ENCODE measurements around the gene RBBP4.
"Not testable (repeated sequence)": the region's sequence is repeated elsewhere in the genome, so short reads cannot be mapped to it uniquely, and the experiment has no call there.

RBBP4 gene

DNA sequence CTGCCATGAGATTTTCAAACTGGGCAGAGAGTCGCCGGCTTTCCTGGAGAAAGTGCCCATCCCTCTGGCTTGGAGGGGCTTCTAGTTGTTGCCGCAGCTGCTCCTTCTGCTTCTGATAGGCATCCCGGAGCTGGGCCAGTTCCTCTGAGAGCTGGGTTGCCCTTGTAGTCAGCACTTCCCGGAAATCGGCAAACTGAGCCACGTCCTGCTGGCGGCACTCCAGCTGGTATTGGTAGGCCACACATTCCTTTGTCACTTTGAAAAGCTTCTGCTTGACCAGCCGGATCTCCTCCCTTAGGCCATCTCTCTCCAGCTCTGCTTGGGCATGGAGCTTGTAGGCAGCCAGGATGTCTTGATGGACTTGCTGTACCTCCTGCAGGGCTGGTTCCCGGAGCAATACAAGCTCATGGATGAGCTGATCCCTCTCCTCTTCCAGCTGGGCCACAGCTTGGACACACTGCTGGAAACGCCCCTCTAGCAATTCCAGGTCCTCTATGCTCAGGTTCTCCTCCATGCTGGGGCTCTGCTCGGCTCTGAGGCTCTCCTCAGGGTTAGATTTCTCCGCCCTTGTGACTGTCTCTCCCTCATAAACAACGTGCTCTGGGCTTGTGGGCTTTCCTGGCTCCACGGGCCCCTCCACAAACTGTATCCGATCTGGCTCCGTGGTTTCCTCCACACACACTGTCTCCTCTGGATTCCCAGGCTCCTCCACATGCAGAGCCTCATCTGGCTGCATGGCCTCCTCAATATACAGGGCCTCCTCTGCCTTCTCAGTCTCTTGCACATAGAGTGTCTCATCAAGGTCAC, 44.3 kb downstream of the RBBP4 start:
- no peak for DNase-seq

DNA sequence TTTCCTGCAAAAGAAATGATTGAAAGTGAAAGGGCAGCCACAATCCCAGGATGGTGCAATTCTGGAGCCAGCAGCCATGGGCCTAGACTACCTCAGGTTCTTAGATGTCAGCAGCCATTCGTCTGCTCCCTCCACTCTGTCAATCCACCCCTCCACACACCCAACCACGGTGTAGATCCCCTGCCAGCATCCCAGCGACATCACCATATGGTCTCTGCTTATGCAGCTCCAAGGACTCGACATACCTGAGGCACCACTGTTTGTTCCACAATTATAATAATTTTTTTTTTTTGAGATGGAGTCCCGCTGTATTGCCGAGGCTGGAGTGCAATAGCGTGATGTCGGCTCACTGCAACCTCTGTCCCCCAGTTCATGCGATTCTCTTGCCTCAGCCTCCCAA, 45.0 kb downstream of the RBBP4 start:
- no peak for DNase-seq

DNA sequence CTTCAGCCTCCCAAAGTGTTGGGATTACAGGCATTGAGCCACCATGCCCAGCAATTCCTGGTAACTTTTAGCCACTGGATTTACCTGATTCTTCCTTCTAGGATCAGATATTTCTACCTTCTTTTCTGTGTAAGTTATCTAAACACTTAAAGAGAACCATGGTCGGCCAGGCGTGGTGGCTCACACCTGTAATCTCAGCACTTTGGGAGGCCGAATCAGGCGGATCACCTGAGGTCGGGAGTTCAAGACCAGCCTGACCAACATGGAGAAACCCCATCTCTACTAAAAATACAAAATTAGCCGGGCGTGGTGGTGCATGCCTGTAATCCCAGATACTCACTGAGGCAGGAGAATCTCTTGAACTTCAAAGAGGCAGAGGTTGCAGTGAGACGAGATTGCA, 46.0 kb downstream of the RBBP4 start:
- DNase-seq, result not testable (repeated sequence)

DNA sequence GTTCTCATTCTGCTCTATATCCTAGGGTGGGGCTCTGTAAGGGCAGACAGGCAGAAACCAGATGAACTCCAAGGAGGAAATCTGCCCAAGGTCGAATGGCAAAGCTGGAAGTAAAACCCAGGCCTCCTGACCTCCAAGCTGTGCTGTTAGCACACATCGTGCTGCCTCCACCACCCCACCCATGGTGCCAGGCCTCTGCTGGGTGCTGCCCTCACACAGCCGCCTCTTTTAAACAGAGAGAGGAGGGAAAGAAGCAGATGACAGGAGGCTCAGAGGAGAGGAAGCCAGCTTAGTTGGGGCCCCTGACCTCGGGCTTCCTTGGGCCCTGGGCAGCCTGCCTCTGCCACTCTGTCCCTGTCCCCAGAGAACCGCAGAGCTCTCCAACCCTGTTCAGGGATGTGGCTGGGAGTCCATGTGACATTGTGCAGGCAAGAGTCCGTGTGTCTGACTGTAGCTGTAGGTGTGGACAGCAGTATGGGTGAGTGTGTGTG, 50.5 kb downstream of the RBBP4 start:
- DNase-seq, result no peak

DNA sequence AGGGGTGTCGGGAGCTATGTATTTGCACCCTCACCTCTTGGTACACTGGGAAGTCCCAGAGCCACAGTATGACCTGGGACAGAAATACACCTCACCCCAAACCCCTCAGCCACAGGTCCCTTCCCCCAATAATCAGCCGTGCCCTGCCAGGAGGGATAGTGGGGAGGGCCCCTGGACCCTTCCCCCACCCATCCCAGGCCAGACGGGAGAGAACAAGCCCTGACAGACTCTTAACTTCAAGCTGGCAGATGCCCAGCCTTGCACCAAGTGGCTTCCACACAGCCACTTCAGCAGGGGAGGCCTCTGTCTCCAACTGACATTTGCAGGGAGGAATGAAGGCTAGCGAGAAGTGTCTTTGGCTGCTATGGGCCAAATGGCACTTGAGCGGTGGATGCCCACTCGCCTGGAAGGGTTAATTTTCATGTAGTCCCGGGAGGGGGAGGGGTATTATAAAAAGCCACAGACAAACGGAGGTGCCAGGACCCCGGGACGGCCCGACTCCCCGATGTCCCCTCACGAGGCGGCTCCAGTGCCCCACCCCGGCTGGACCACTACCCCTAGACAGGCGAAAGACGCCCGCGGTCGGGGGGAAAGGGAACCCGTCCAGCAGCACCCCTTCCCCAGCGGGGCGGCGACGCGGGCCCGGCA, 51.1 kb downstream of the RBBP4 start:
- DNase-seq, result no peak

DNA sequence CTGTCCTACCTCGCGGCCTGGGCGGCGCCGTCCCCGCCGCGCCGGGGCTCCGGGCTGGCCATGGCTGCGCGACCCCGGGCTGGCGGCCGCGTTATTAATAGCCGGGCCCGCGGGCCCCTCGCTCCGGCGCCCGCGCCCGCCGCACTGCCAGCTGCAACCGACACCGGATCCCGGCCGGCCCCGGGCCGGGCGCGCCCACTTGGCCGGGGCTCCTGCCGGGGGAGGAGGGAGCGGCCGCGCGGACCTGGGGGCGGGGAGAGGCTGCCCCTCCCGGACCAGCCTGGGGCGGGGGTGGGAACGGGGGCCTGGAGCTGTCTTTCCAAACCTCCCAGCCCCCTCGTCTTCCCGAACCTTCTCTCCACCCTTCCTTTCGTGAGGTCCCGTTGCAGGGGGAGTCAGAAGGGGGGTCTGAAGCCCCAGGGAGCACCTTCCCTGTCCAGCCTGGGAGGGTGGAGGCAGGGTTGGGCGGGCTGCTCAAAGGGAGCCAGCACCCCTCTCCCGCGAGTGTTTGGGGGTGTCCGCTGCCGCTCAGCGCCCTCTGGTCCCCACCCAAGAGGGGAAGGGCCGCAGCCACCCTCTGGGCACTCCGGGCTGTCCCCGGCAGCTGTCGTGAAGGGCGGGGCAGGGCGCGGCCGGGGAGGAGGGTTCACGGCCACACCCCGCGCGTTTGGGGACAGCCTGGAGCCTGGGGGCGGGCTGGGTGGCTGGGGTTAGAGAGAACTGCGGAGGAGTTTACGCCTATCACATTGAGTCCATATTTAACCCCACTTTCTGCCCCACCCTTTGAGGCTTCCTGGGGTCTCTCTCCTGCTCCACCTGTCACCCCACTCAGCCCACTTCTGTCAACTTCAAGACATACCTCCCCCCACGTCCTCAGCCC, 51.8 kb downstream of the RBBP4 start, which contains the start of gene SYNC:
TSS of gene SYNC (minus strand) at position 172 of the 880 bp plus-strand sequence. CDS start at position 62, 110 bp downstream.
- DNase-seq, result no peak

DNA sequence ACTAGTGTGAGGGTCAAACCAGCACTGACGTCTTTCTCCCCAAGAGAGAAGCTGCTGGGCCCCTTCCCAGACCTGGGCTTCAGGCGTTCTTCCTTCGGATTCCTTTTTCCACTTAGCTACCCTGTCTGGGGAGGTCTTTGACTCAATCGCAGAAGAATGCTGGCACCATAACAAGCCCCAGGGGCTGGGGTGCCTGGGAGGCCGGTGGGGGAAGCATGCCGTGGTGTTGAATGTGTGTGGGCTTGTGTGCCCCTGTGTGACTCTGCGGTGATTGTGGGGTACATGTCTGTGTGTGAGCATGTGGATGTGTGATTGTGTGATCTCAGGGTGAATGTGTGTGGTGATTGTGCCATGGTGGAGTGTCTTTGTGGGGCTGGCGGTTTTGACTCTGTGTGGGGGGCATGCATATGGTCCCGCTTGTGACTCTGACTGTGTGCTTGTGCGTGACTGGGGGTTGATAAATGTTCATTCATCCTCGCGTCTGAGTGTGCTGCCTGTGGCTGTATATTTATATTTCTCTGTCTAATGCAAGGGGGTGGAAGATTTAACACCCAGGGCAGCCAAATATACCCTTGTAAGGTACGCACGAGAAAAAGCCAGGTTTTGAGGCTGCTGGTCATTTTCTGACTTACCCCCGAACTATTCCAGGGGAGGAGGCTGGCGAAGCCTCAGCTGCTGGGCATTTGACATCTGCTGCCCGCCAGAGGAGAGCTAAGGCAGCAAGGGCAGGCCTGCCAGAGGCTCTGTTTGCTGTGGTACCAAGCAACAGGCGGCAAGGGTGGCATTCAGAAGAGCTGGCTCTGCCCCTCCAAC, 52.7 kb downstream of the RBBP4 start:
- no peak for DNase-seq

DNA sequence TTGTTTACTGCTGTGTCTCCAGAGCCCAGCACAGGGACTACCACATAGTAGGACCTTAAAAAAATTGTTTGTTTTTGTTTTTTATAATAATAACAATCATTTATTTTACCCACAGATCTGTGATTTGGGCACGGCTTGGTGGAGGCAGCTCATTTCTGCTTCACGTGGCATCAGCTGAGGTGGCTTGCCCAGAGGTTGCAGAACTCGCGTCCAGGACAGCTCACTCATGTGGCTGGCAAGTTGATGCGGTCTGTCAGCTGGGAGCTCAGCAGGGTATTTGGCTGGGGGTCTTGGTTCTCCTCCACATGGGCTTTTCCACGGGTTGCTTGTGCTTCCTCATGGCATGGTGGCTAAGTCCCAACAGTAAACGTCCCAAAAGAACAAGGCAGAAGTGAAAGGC, 54.5 kb downstream of the RBBP4 start:
- no peak for DNase-seq

DNA sequence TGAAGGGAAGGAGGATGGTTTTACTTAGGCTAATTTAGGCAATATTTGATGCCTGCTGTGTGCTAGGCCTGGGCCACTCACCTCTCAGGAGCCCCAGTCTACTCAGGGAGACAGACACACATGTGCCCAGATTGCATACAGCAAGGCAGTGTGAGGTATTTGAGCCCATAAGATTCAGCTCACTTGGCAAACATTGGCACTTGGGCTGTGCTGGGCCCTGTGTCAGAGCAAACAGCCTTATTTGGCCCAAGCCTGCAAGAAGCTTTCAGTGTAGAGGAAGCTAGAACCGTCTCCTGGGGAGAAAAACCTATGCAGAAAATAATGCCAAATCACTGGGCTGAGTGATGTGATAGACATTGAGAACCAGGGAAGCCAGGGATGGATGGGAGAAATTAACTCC, 55.5 kb downstream of the RBBP4 start:
- DNase-seq, result no peak

DNA sequence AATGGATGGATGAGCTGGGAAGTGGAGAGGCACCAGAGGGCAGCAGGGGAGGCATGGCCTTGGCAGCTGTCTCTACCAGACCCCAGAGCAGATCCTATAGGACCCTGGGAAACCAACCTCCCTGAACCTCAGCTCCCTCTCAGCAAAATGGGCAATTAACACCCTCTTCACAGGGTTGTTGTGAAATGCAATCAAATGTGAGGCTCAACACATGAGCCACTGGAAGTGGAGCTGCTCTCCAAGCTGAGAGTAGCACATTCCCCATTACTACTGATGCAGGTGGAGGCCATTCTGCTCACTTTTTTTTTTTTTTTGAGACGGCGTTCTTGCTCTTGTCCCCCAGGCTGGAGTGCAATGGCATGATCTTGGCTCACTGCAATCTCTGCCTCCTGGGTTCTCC, 58.1 kb downstream of the RBBP4 start:
- no peak for DNase-seq

DNA sequence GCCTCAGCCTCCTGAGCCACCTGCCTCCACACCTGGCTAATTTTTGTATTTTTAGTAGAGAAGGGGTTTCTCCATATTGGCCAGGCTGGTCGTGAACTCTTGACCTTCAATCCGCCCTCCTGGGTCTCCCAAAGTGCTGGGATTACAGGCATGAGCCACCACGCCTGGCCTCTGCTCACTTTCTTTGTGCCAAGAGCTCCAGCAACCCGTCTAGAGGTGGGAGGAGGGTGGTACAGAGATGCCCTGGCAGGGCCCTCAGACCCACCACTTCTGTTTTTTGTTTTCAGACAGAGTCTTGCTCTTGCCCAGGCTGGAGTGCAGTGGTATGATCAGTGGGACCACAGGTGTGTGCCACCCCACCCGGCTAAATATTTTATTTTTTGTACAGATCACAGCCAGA, 58.5 kb downstream of the RBBP4 start:
- DNase-seq, result no peak

DNA sequence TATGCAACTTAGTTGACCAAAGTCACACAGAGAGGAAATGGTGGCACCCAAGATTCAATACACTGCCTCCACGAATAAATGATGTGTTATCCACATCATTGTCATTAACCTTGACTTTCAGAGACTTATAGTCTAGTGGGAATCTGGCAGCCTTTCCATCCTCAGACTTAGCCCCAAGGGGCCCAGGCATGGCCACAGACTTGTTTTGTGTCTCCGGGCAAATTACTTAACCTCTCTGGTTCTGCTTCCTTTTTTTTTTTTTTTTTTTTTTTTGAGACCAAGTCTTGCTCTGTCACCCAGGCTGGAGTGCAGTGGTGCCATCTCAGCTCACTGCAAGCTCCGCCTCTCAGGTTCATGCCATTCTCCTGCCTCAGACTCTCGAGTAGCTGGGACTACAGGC, 60.2 kb downstream of the RBBP4 start:
- not testable (repeated sequence) for DNase-seq

DNA sequence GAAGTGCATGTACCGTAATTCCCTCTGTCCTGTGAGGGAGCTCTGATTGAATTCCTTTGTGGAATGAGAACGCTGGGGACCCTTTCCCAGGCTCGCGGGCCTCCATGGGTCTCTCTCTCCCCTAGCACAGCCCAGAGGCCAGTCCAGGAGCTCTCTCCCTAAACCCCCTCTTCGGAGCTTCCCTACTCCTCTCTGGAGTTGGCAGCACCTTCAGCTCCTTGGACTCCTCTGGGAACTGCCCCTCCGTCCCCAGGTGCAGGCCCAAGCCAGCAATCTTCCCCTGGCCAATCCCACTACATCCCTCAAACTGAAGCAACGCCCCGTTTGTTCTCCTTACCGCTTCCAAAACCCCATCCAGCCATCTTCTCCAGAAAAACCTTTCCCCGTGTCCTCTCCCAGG, 62.1 kb downstream of the RBBP4 start:
- DNase-seq, result no peak

DNA sequence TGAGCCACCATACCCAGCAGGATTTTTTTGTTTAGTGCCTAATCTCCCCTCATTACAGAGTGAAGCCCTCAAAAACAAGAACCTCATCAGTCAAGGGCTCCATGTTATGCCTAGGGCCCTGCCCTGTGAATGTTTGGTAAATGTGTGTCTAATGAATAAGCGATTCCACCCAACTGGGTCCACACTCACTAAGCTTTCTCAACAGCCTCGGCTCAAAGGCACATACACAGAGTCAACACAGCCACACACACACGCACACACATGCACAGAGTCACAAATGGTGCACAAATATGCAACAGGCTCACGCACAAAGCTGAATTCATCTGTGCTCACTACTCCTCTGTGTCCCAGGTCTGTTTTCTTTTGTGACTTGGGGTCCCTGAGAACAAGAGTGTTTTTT, 63.3 kb downstream of the RBBP4 start:
- no peak for DNase-seq

DNA sequence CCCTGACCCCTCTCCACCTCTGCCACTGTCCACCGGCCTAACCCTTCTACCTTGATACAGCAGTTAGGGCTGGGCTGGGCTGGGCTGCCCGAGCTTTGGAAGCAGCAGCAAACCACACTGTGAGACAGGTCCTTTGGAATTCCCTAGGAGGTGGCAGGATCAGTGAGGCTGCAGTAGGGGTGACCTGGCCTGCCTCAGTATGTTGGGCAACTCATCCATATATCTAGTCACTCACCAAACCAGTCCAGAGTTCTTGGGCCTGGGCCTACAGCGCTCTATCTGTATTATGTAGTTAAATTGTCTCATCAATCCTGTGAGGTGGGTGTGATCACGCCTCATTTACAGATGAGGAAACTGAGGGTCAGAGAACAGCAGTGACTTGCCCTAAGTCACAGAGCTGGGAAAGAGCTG, 64.9 kb downstream of the RBBP4 start:
- no peak for DNase-seq

DNA sequence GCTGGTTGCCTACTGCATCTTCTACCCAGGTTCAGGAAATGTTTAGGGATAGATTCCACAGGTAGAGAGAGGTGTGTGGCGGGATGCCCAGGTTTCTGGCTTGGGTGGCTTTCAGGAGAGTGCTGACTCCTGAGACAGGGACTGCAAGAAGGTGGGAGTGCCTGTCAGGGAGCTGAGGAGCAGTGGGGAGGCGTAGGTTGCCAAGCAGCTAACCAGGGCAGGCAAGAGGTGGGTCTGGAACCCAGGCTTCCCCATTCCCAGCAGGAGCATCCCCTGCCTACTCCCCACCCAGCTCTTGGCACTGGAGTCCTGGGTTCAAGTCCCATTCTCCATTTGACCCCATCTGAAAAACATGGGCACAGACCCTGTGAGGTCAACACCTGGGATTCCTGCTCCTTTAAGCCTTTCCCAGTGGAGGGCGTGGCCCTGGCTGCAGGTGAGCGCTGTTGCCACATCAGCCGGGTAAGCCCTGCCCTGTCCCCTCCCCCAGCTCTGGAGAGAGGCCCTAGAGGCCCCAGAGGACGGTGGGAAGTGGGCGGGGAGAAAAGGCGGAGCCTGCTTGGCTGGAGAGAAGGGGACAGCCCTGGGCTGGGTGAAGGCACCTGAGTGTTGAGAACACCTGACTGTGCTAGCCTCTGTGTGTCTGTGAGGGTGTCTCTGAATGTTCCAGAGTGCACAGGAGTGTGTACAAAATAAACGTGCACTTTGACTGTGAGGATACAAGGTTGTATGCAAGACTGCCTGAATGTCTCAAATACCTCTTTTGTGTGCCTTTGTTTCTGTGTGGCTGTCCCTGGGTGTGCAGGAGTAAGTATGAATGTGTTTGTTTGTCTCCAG, 65.5 kb downstream of the RBBP4 start:
- DNase-seq, result no peak

DNA sequence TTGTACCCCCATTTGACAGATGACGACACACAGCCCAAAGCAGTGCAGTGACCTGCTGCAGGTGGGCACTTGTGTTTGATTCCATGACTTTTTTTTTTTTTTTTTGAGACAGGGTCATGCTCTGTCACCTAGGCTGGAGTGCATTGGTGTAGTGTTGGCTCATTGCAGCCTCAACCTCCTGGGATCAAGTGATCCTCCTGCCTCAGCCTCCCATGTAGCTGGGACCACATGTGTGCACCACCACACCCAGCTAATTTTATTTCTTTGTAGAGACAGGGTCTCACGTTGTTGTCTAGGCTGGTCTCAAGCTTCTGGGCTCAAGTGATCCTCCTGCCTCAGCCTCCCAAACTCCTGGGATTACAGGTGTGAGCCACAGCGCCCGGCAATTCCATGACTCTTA, 66.5 kb downstream of the RBBP4 start:
- no peak for DNase-seq

DNA sequence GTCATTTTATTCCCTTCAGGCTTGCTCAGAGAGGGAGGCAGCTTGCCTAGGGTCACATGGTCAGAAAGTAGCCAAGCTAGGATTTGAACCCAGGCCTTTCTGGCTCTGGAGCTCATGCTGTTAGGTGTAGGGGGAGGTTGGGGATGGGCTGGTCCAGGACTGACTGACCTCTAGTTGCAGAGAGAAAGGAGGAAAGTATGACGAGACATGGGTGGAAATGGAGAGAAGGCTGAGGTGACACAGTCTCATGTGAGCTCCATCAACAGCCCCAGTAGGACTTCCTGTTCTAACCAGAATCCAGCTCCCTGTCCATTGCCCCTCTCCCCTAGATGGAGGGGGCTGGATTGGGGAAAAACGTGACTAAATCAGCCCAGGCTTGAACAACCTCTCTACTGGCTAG, 67.0 kb downstream of the RBBP4 start:
- no peak for DNase-seq

DNA sequence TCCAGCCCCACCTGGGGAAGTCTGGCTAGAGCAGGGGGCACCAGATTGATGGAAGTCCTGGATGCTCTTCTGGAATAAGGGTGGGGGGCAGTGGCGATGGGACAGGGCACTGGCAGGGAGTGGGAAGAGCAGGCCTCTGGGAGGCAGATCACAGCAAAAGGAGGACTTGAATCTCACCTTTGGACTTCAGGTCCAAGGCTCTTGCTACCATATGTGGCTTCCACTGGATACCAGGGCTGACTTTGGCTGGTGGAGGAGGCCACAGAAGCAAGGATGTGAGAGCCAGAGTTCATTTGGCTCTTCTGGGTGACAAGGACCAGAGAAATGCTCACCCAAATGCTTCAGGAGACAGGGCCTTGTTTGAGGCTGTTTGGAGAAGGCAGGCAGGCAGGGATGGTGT, 67.5 kb downstream of the RBBP4 start:
- DNase-seq, result no peak

DNA sequence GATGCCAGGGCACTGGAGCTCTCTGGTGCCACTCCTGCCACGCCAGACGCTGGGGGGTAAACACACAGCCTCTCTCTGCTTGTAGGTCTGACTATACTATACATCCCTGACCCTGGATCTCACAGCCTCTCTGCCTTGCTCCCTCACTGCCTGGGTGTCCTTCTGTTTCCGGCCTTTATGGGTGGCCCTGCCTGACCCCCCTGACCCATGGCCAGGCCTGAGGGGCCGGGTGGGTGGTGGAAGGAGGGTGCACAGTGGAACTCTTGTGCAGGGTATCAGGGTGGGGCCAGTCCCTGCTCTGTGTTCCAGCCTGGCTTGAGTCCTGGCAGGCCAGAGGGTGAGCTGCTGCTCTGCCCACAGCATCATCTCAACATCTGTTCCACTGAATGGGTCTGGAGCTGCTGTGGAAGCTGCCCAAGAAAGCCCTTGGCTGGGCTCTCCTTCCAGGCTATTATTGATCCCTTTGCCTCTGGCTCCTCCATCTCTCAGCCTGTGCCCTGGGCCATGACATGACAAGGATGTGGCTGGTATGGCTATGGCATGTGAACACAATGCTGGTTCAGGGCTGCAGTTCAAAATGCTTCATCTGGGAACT, 68.8 kb downstream of the RBBP4 start:
- DNase-seq, result no peak

Measured in activated T-cell treated with anti-CD3 and anti-CD28 coated beads, Interleukin-2, amount 50 U/mL, for 1 hour (primary cell).